Thymus (tissue), 11 donors: ENCODE measurements around the gene YIPF4. TPM values are rescaled to one million over a fixed set of nuclear protein-coding genes. Genes with fewer than 3 reads are reported as not detected.
"Not testable (repeated sequence)": the region's sequence is repeated elsewhere in the genome, so short reads cannot be mapped to it uniquely, and the experiment has no call there.

Source experiments
- DNase-seq, 9 donors: peaks; one replicate each; pipeline ENCODE4 v3.0.0-alpha.2; 2013; ENCODE audit warnings: low spot score in 9 of 9, low read depth in 6 of 9, missing footprints in 1 of 9
- H3K27ac ChIP-seq, 2 donors: one replicate each; pipeline ENCODE4 v1.5.1; 2013; ENCODE audit warnings: control low read depth in 1 of 2, low read depth in 1 of 2, low read length in 1 of 2, mild to moderate bottlenecking in 1 of 2, moderate library complexity in 1 of 2
- H3K27me3 ChIP-seq, 2 donors: one replicate each; pipeline ENCODE4 v1.5.1; 2013; ENCODE audit warnings: low read length in 1 of 2; ENCODE audit not compliant: control insufficient read depth in 2 of 2, insufficient read depth in 1 of 2
- H3K36me3 ChIP-seq, 2 donors: one replicate each; pipeline ENCODE4 v1.5.1; 2013; ENCODE audit warnings: low read length in 1 of 2, mild to moderate bottlenecking in 1 of 2, moderate library complexity in 1 of 2; ENCODE audit not compliant: control insufficient read depth in 2 of 2, insufficient read depth in 2 of 2
- H3K4me1 ChIP-seq, 2 donors: one replicate each; pipeline ENCODE4 v1.5.1; 2013; ENCODE audit warnings: low read length in 2 of 2; ENCODE audit not compliant: control insufficient read depth in 2 of 2, insufficient read depth in 2 of 2
- H3K4me3 ChIP-seq, 2 donors: one replicate each; pipeline ENCODE4 v1.5.1; 2013; ENCODE audit warnings: low read length in 2 of 2, control low read depth in 1 of 2, mild to moderate bottlenecking in 1 of 2
- H3K9me3 ChIP-seq, 2 donors: one replicate each; pipeline ENCODE4 v1.5.1; 2013; ENCODE audit warnings: low read length in 1 of 2, mild to moderate bottlenecking in 1 of 2; ENCODE audit not compliant: control insufficient read depth in 2 of 2, insufficient read depth in 1 of 2
- WGBS: extraction: QIAGEN DNeasy Blood & Tissue Kit; methylation state at CpG from one replicate; pipeline ENCODE4 v1.1.7; 2013; 5-methylcytosine and 5-hydroxymethylcytosine counted together
- polyA plus RNA-seq: library from polyadenylated mRNA; stranded (reverse); fragments of 200-250 nt; gene quantifications from one replicate; pipeline ENCODE4 v1.2.3, GENCODE V29; 2013
- total RNA-seq: library from RNA; stranded (reverse); fragments of 120-200 nt; gene quantifications from one replicate; pipeline ENCODE4 v1.2.4, GENCODE V29; 2013
- donor health status: healthy.

YIPF4 gene
- total and polyA plus RNA-seq, 2 donors = 29.9 to 32.4 TPM

- Histone ChIP-seq H3K27me3 (no peaks in the 10 kb centered on the region), H3K4me3 (no peak overlapping the region), H3K36me3 (no peaks in the 10 kb centered on the region), H3K4me1 (peaks cover 2 to 3% of the 10 kb centered on the region in 2 donors), H3K27ac (no peak overlapping the region), H3K9me3 (no peaks in the 10 kb centered on the region)
- no peak for DNase-seq
- WGBS = 80% methylated on average over 3 of the region's 3 CpGs
Measured at GRCh38 chr2:32272279-32272678, 5.4 kb upstream of the YIPF4 start.

- Histone ChIP-seq H3K9me3 (peaks cover 0 to 5% of the 10 kb centered on the region in 2 donors), H3K36me3 (no peaks in the 10 kb centered on the region), H3K27ac (no peak overlapping the region), H3K4me1 (peaks cover 3% of the 10 kb centered on the region in 2 donors), H3K4me3 (no peak overlapping the region), H3K27me3 (no peaks in the 10 kb centered on the region)
- no peak for DNase-seq
- WGBS = 89% methylated on average over 2 of the region's 2 CpGs
Measured at GRCh38 chr2:32274289-32274688, 3.4 kb upstream of the YIPF4 start.

- not testable (repeated sequence) for H3K4me3 ChIP-seq, DNase-seq, H3K36me3 ChIP-seq, H3K27ac ChIP-seq, H3K27me3 ChIP-seq, H3K9me3 ChIP-seq, H3K4me1 ChIP-seq
- WGBS = 97% methylated on average over 7 of the region's 7 CpGs
Measured at GRCh38 chr2:32275790-32276189, 1.9 kb upstream of the YIPF4 start.

DNA sequence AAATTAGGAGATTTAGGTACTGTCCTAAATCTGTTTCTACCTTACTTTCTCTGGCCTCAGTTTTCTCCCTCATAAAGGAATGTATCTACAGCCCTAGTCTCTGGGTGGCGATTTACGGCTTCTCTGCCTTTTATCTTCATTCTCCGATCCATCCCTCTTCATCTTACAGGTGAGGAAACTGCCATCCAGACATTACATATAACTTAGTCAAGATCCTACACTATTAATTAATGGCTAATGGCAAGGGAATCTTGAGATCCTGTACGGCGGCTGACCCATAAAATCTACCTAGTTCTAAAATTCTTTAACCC is 386 bp upstream of the YIPF4 start:
- H3K9me3 ChIP-seq = peaks cover 0 to 5% of the 10 kb centered on the region in 2 donors
- DNase-seq = no peak
- no peaks in the 10 kb centered on the region for H3K27me3 ChIP-seq
- H3K27ac ChIP-seq = peak overlapping the region; percentile 79 to 83
- 67% methylated on average over 5 of the region's 5 CpGs for WGBS
- peaks cover 3% of the 10 kb centered on the region in 2 donors for H3K4me1 ChIP-seq
- H3K36me3 ChIP-seq = peaks cover 5 to 6% of the 10 kb centered on the region in 2 donors
- peak overlapping the region; percentile 83 to 99 for H3K4me3 ChIP-seq

DNA sequence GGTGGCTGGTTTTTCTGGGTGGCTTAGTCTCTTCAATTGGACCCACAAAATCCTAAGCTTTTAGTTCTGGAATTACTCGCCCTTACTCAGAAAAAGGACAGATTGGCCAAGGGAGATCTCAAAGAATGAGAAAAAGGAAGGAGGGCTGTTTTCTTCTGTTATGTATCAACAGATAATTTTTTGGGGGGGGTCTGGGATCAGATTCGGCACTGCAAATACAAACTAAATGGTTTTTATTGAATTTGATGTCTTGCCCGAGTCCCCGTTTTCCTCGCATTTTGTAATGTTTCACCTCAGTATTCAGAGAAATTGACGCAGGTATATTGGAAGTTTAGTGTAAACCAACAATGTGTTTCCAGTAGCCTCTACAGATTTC is 762 bp downstream of the YIPF4 start:
- WGBS = 26% methylated on average over 6 of the region's 6 CpGs
- peaks cover 3% of the 10 kb centered on the region in 2 donors for H3K4me1 ChIP-seq

GRCh38 chr2:32284321-32284720 is 6.6 kb downstream of the YIPF4 start:
- Histone ChIP-seq H3K9me3 (no peaks in the 10 kb centered on the region), H3K4me3 (no peak overlapping the region), H3K36me3 (peaks cover 9 to 23% of the 10 kb centered on the region in 2 donors), H3K4me1 (no peaks in the 10 kb centered on the region), H3K27ac (no peak overlapping the region), H3K27me3 (no peaks in the 10 kb centered on the region)
- WGBS = 94% methylated on average over 2 of the region's 2 CpGs
- no peak for DNase-seq

More for the DNA sequence above, 762 bp downstream of the YIPF4 start:
- H3K4me3 ChIP-seq = peak overlapping the region; percentile 83 to 99
- H3K9me3 ChIP-seq = peaks cover 0 to 5% of the 10 kb centered on the region in 2 donors
- peak overlapping the region; percentile 73 to 83 for H3K27ac ChIP-seq
- H3K27me3 ChIP-seq = no peaks in the 10 kb centered on the region
- peaks cover 6 to 9% of the 10 kb centered on the region in 2 donors for H3K36me3 ChIP-seq
- no peak for DNase-seq

- Histone ChIP-seq H3K9me3 (no peaks in the 10 kb centered on the region), H3K27me3 (no peaks in the 10 kb centered on the region), H3K27ac (no peak overlapping the region), H3K4me1 (no peaks in the 10 kb centered on the region), H3K4me3 (no peak overlapping the region), H3K36me3 (peaks cover 11 to 22% of the 10 kb centered on the region in 2 donors)
- 95% methylated on average over 4 of the region's 4 CpGs for WGBS
- no peak for DNase-seq
Measured at GRCh38 chr2:32289165-32289999, 11.7 kb downstream of the YIPF4 start.

- no peaks in the 10 kb centered on the region for H3K9me3 ChIP-seq
- no peak overlapping the region for H3K27ac ChIP-seq
- no peaks in the 10 kb centered on the region for H3K4me1 ChIP-seq
- WGBS = 95% methylated on average over 2 of the region's 2 CpGs
- no peak overlapping the region for H3K4me3 ChIP-seq
- H3K27me3 ChIP-seq = no peaks in the 10 kb centered on the region
- DNase-seq = no peak
- peaks cover 8 to 16% of the 10 kb centered on the region in 2 donors for H3K36me3 ChIP-seq
Measured at GRCh38 chr2:32290000-32290339, 12.3 kb downstream of the YIPF4 start.

DNA sequence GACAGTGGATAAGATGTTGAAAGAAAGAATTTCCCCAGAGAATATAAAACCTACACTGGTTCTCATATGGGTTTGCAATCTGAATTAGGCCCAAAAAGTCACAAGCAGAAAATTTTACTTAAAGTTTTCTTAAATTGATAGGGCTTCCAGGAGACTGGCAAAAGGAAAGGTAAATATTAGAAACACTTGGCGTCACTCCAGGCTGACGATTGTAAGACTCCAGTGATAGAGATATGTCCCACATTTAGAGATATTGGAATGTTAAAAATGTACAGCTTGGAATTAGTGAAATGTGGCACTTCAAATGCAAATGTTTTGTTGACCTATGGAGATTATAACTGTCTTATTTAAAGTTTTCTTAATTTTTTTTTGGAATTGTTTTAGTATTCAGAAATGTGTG is 14.0 kb downstream of the YIPF4 start:
- no peaks in the 10 kb centered on the region for H3K4me1 ChIP-seq
- H3K27me3 ChIP-seq = no peaks in the 10 kb centered on the region
- H3K9me3 ChIP-seq = no peaks in the 10 kb centered on the region
- WGBS = 98% methylated on average over 2 of the region's 2 CpGs
- peaks cover 11 to 24% of the 10 kb centered on the region in 2 donors for H3K36me3 ChIP-seq
- H3K4me3 ChIP-seq = no peak overlapping the region
- DNase-seq = no peak
- no peak overlapping the region for H3K27ac ChIP-seq
